HG03520 (cell line): ENCODE measurements around the gene E2F8.

Experiments
- ATAC-seq: cut with Tn5 transposase; IDR thresholded peaks from one replicate; pipeline ENCODE4 v1.9.1; 2021; ENCODE audit warnings: mild to moderate bottlenecking, moderate library complexity; ENCODE audit not compliant: unreplicated experiment

Gene E2F8

GRCh38 chr11:19187114-19187832, 53.5 kb downstream of the E2F8 start:
- ATAC-seq: no peak

- no peak for ATAC-seq
These were observed 55.2 kb downstream of the E2F8 start for GRCh38 chr11:19185516-19186052.

GRCh38 chr11:19185036-19185435, 55.7 kb downstream of the E2F8 start:
- ATAC-seq: no peak

GRCh38 chr11:19183646-19184045, 57.1 kb downstream of the E2F8 start:
- no peak for ATAC-seq

GRCh38 chr11:19181531-19182261, 59.0 kb downstream of the E2F8 start:
- no peak for ATAC-seq

GRCh38 chr11:19176629-19177186, 64.0 kb downstream of the E2F8 start:
- ATAC-seq: no peak
